ENCODE results near the gene ZNG1C.
"Not testable (repeated sequence)": the region's sequence is repeated elsewhere in the genome, so short reads cannot be mapped to it uniquely, and the experiment has no call there.

ZNG1C gene

DNA sequence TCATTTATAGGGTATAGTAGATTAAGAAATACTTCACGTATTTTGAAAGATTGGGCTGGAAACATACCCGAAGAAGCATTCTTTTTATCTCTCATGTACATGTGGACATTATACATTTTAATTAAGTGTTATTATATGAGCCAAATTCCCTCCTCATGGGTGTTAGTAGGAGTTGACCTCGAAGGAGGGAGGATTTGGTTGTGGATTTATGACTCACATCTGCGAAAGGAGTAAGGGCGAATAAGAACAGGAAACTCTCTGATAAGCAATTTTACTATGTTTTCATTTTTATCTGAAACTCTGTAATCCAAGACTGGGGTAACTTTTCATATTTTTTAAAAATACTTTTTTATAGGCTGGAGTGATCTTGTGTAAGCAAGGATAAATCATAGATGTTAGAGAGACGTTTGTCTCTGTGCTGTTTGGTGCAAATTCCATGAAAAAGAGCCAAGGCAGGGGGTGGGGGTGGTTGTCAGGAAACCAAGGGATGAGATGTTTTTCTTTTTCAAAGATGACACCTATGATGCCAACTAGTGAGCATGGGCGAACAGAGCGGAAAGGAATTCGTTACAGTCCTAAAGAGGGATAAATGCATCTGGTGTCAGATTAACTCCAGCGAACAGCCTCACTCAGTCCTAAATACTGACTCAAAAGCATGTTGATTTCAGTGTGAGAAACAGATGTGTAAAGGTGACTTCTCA is 95.0 kb downstream of the ZNG1C start:
- not testable (repeated sequence) for DNase-seq (ENCODE audit: low read depth); H3K4me3 ChIP-seq (ENCODE audit: low read depth, low read length)

GRCh38 chr9:68338000-68338399 is 96.2 kb downstream of the ZNG1C start:
- DNase-seq (ENCODE audit: low read depth); H3K4me3 ChIP-seq (ENCODE audit: low read depth, low read length): not testable (repeated sequence)

DNA sequence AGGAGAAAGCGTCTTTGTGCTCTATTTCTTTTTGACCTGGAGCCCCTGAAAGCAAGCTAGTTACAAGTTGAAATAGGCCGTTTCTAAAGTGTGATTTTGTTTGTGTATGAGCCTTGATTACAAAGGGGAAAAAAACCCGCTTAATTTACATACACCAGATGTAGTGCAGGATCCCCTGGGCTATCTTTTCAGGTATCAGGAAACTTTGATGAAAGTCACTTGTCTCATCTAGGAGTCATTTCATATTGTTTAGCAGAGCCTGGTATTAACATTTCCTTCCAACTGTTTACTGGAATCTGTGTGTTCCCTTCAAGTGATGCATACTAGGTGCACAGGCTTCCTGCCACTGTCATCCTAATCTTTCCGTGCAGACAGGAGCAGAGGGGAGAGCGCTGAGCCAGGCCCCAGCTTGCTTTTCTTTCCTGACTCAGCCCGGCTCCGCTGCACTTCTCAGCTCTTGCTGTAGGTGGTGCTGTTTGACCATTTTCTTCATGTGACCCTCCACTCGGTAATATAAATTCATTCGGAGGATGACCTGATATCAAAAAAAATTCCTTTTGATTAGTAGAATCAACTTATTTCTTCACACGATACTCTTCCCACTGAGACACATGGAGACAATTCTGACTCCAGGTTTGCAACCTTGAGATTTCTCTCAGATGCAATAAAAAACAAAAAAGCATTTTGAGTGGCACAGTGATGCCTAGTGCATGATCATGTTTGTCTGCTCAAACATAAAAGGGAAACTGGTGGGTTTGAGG is 100.7 kb downstream of the ZNG1C start:
- not testable (repeated sequence) for DNase-seq (ENCODE audit: low read depth)

DNA sequence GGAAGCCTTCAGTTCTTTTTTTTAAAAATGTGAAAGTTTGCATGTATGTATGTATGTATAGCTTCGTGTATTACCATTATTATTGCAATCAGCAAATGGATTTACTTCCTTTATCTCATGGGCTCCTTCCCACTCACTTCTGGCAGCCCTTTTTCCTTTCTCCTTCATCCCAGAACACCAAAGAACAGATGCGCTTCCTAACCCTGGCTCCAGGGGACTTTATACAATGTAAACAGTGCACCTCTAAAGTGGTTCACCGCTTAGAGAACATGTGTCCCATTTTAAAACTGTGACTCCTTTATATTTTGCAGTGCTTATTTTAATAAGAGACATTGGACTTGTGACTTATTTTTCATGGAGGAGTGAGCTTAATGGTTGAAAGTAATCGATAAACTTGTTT is 101.5 kb downstream of the ZNG1C start:
- H3K4me3 ChIP-seq (ENCODE audit: low read depth, low read length); DNase-seq (ENCODE audit: low read depth): not testable (repeated sequence)

More for the DNA sequence above, 100.7 kb downstream of the ZNG1C start:
- H3K4me3 ChIP-seq (ENCODE audit: low read depth, low read length): not testable (repeated sequence)

GRCh38 chr9:68343992-68344391 is 102.2 kb downstream of the ZNG1C start:
- DNase-seq (ENCODE audit: low read depth); H3K4me3 ChIP-seq (ENCODE audit: low read depth, low read length): not testable (repeated sequence)
